ENCODE data around the gene SMARCC2. TPM values are rescaled to one million over a fixed set of nuclear protein-coding genes. Genes with fewer than 3 reads are reported as not detected.
A peak's percentile ranks its signal among the peaks of the same experiment; 100 is the strongest.

The SMARCC2 gene
- total and polyA plus RNA-seq, 2 donors: 20.3 to 25.9 TPM

- DNase-seq (ENCODE audit: low read depth in 6 of 9, low spot score in 9 of 9): peak; percentile 61 to 92 (median 73)
- Histone ChIP-seq H3K4me3 (ENCODE audit: low read length in 2 of 2) (peak overlapping the region; percentile 93 to 95), H3K4me1 (ENCODE audit: control insufficient read depth in 2 of 2, insufficient read depth in 2 of 2, low read length in 2 of 2) (peaks cover 20 to 26% of the 10 kb centered on the region in 2 donors), H3K27ac (ENCODE audit: low read depth in 1 of 2, low read length in 1 of 2) (peak overlapping the region; percentile 94), H3K9me3 (ENCODE audit: control insufficient read depth in 2 of 2, insufficient read depth in 1 of 2, low read length in 1 of 2) (no peaks in the 10 kb centered on the region), H3K27me3 (ENCODE audit: control insufficient read depth in 2 of 2, insufficient read depth in 1 of 2, low read length in 1 of 2) (no peaks in the 10 kb centered on the region), H3K36me3 (ENCODE audit: control insufficient read depth in 2 of 2, insufficient read depth in 2 of 2, low read length in 1 of 2) (peaks cover 12 to 26% of the 10 kb centered on the region in 2 donors)
- WGBS: 1% methylated on average over 42 of the region's 42 CpGs
Observed at GRCh38 chr12:56189918-56190694, 823 bp upstream of the SMARCC2 start.

GRCh38 chr12:56188778-56189098 is 545 bp downstream of the SMARCC2 start:
- H3K27ac ChIP-seq (ENCODE audit: low read depth in 1 of 2, low read length in 1 of 2): peak overlapping the region; percentile 92 to 94
- peak overlapping the region; percentile 92 to 95 for H3K4me3 ChIP-seq (ENCODE audit: low read length in 2 of 2)
- peak in 5 of 9 donors; percentile 13 to 59 (median 38) for DNase-seq (ENCODE audit: low read depth in 6 of 9, low spot score in 9 of 9)
- H3K4me1 ChIP-seq (ENCODE audit: control insufficient read depth in 2 of 2, insufficient read depth in 2 of 2, low read length in 2 of 2): peaks cover 20 to 26% of the 10 kb centered on the region in 2 donors
- no peaks in the 10 kb centered on the region for H3K27me3 ChIP-seq (ENCODE audit: control insufficient read depth in 2 of 2, insufficient read depth in 1 of 2, low read length in 1 of 2)
- H3K9me3 ChIP-seq (ENCODE audit: control insufficient read depth in 2 of 2, insufficient read depth in 1 of 2, low read length in 1 of 2): no peaks in the 10 kb centered on the region
- H3K36me3 ChIP-seq (ENCODE audit: control insufficient read depth in 2 of 2, insufficient read depth in 2 of 2, low read length in 1 of 2): peaks cover 25 to 35% of the 10 kb centered on the region in 2 donors
- under 1% methylated on average over 17 of the region's 17 CpGs for WGBS

- Histone ChIP-seq H3K36me3 (ENCODE audit: control insufficient read depth in 2 of 2, insufficient read depth in 2 of 2, low read length in 1 of 2) (peaks cover 28 to 40% of the 10 kb centered on the region in 2 donors), H3K27ac (ENCODE audit: low read depth in 1 of 2, low read length in 1 of 2) (peak overlapping the region; percentile 92 to 94), H3K4me1 (ENCODE audit: control insufficient read depth in 2 of 2, insufficient read depth in 2 of 2, low read length in 2 of 2) (peaks cover 20 to 26% of the 10 kb centered on the region in 2 donors), H3K9me3 (ENCODE audit: control insufficient read depth in 2 of 2, insufficient read depth in 1 of 2, low read length in 1 of 2) (no peaks in the 10 kb centered on the region), H3K27me3 (ENCODE audit: control insufficient read depth in 2 of 2, insufficient read depth in 1 of 2, low read length in 1 of 2) (no peaks in the 10 kb centered on the region), H3K4me3 (ENCODE audit: low read length in 2 of 2) (peak overlapping the region; percentile 92 to 95)
- WGBS: 15% methylated on average over 10 of the region's 10 CpGs
- peak in 5 of 9 donors; percentile 12 to 62 (median 28) for DNase-seq (ENCODE audit: low read depth in 6 of 9, low spot score in 9 of 9)
Observed at GRCh38 chr12:56188131-56188777, 1.0 kb downstream of the SMARCC2 start.

GRCh38 chr12:56186957-56187356 is 2.3 kb downstream of the SMARCC2 start:
- no peak overlapping the region for H3K27ac ChIP-seq (ENCODE audit: low read depth in 1 of 2, low read length in 1 of 2)
- 71% methylated on average over 2 of the region's 2 CpGs for WGBS

GRCh38 chr12:56178347-56178746 is 10.9 kb downstream of the SMARCC2 start:
- H3K4me1 ChIP-seq (ENCODE audit: control insufficient read depth in 2 of 2, insufficient read depth in 2 of 2, low read length in 2 of 2): no peaks in the 10 kb centered on the region
- DNase-seq (ENCODE audit: low read depth in 6 of 9, low spot score in 9 of 9): no peak
- no peaks in the 10 kb centered on the region for H3K27me3 ChIP-seq (ENCODE audit: control insufficient read depth in 2 of 2, insufficient read depth in 1 of 2, low read length in 1 of 2)
- no peaks in the 10 kb centered on the region for H3K9me3 ChIP-seq (ENCODE audit: control insufficient read depth in 2 of 2, insufficient read depth in 1 of 2, low read length in 1 of 2)
- no peak overlapping the region for H3K27ac ChIP-seq (ENCODE audit: low read depth in 1 of 2, low read length in 1 of 2)
- over 99% methylated on average over 3 of the region's 3 CpGs for WGBS
- peaks cover 63 to 91% of the 10 kb centered on the region in 2 donors for H3K36me3 ChIP-seq (ENCODE audit: control insufficient read depth in 2 of 2, insufficient read depth in 2 of 2, low read length in 1 of 2)
- no peak overlapping the region for H3K4me3 ChIP-seq (ENCODE audit: low read length in 2 of 2)

More at GRCh38 chr12:56186957-56187356, 2.3 kb downstream of the SMARCC2 start:
- Histone ChIP-seq H3K4me3 (ENCODE audit: low read length in 2 of 2) (no peak overlapping the region), H3K27me3 (ENCODE audit: control insufficient read depth in 2 of 2, insufficient read depth in 1 of 2, low read length in 1 of 2) (no peaks in the 10 kb centered on the region), H3K4me1 (ENCODE audit: control insufficient read depth in 2 of 2, insufficient read depth in 2 of 2, low read length in 2 of 2) (peaks cover 20 to 26% of the 10 kb centered on the region in 2 donors), H3K9me3 (ENCODE audit: control insufficient read depth in 2 of 2, insufficient read depth in 1 of 2, low read length in 1 of 2) (no peaks in the 10 kb centered on the region), H3K36me3 (ENCODE audit: control insufficient read depth in 2 of 2, insufficient read depth in 2 of 2, low read length in 1 of 2) (peaks cover 36 to 51% of the 10 kb centered on the region in 2 donors)
- DNase-seq (ENCODE audit: low read depth in 6 of 9, low spot score in 9 of 9): no peak

GRCh38 chr12:56172839-56173238 is 16.4 kb downstream of the SMARCC2 start:
- H3K9me3 ChIP-seq (ENCODE audit: control insufficient read depth in 2 of 2, insufficient read depth in 1 of 2, low read length in 1 of 2): no peaks in the 10 kb centered on the region
- H3K4me3 ChIP-seq (ENCODE audit: low read length in 2 of 2): no peak overlapping the region
- 95% methylated on average over 7 of the region's 7 CpGs for WGBS
- no peaks in the 10 kb centered on the region for H3K27me3 ChIP-seq (ENCODE audit: control insufficient read depth in 2 of 2, insufficient read depth in 1 of 2, low read length in 1 of 2)
- H3K4me1 ChIP-seq (ENCODE audit: control insufficient read depth in 2 of 2, insufficient read depth in 2 of 2, low read length in 2 of 2): no peaks in the 10 kb centered on the region
- H3K27ac ChIP-seq (ENCODE audit: low read depth in 1 of 2, low read length in 1 of 2): no peak overlapping the region
- no peak for DNase-seq (ENCODE audit: low read depth in 6 of 9, low spot score in 9 of 9)
- H3K36me3 ChIP-seq (ENCODE audit: control insufficient read depth in 2 of 2, insufficient read depth in 2 of 2, low read length in 1 of 2): peaks cover 73 to 91% of the 10 kb centered on the region in 2 donors

GRCh38 chr12:56169229-56169759 is 20.0 kb downstream of the SMARCC2 start:
- Histone ChIP-seq H3K4me3 (ENCODE audit: low read length in 2 of 2) (no peak overlapping the region), H3K27ac (ENCODE audit: low read depth in 1 of 2, low read length in 1 of 2) (no peak overlapping the region), H3K36me3 (ENCODE audit: control insufficient read depth in 2 of 2, insufficient read depth in 2 of 2, low read length in 1 of 2) (peaks cover 84 to 92% of the 10 kb centered on the region in 2 donors), H3K4me1 (ENCODE audit: control insufficient read depth in 2 of 2, insufficient read depth in 2 of 2, low read length in 2 of 2) (no peaks in the 10 kb centered on the region), H3K9me3 (ENCODE audit: control insufficient read depth in 2 of 2, insufficient read depth in 1 of 2, low read length in 1 of 2) (no peaks in the 10 kb centered on the region), H3K27me3 (ENCODE audit: control insufficient read depth in 2 of 2, insufficient read depth in 1 of 2, low read length in 1 of 2) (no peaks in the 10 kb centered on the region)
- 97% methylated on average over 11 of the region's 11 CpGs for whole genome bisulfite sequencing
- DNase-seq (ENCODE audit: low read depth in 6 of 9, low spot score in 9 of 9): no peak

- 94% methylated on average over 4 of the region's 4 CpGs for WGBS
- peaks cover 83 to 94% of the 10 kb centered on the region in 2 donors for H3K36me3 ChIP-seq (ENCODE audit: control insufficient read depth in 2 of 2, insufficient read depth in 2 of 2, low read length in 1 of 2)
- peaks cover 10 to 15% of the 10 kb centered on the region in 2 donors for H3K4me1 ChIP-seq (ENCODE audit: control insufficient read depth in 2 of 2, insufficient read depth in 2 of 2, low read length in 2 of 2)
- no peaks in the 10 kb centered on the region for H3K9me3 ChIP-seq (ENCODE audit: control insufficient read depth in 2 of 2, insufficient read depth in 1 of 2, low read length in 1 of 2)
- no peak overlapping the region for H3K27ac ChIP-seq (ENCODE audit: low read depth in 1 of 2, low read length in 1 of 2)
- DNase-seq (ENCODE audit: low read depth in 6 of 9, low spot score in 9 of 9): no peak
- no peak overlapping the region for H3K4me3 ChIP-seq (ENCODE audit: low read length in 2 of 2)
- no peaks in the 10 kb centered on the region for H3K27me3 ChIP-seq (ENCODE audit: control insufficient read depth in 2 of 2, insufficient read depth in 1 of 2, low read length in 1 of 2)
Observed at GRCh38 chr12:56165369-56165768, 23.9 kb downstream of the SMARCC2 start.

- no peaks in the 10 kb centered on the region for H3K9me3 ChIP-seq (ENCODE audit: control insufficient read depth in 2 of 2, insufficient read depth in 1 of 2, low read length in 1 of 2)
- H3K4me1 ChIP-seq (ENCODE audit: control insufficient read depth in 2 of 2, insufficient read depth in 2 of 2, low read length in 2 of 2): peaks cover 20 to 25% of the 10 kb centered on the region in 2 donors
- no peak for DNase-seq (ENCODE audit: low read depth in 6 of 9, low spot score in 9 of 9)
- H3K27me3 ChIP-seq (ENCODE audit: control insufficient read depth in 2 of 2, insufficient read depth in 1 of 2, low read length in 1 of 2): no peaks in the 10 kb centered on the region
- WGBS: 98% methylated on average over 17 of the region's 17 CpGs
- no peak overlapping the region for H3K4me3 ChIP-seq (ENCODE audit: low read length in 2 of 2)
- H3K36me3 ChIP-seq (ENCODE audit: control insufficient read depth in 2 of 2, insufficient read depth in 2 of 2, low read length in 1 of 2): peaks cover 83 to 94% of the 10 kb centered on the region in 2 donors
- peak overlapping the region in 1 of 2 donors; percentile 20 for H3K27ac ChIP-seq (ENCODE audit: low read depth in 1 of 2, low read length in 1 of 2)
Observed at GRCh38 chr12:56164345-56164729, 24.9 kb downstream of the SMARCC2 start.
